Nucleus accumbens (tissue), 56 donors: ENCODE measurements around the gene CABLES1.
"Not testable (repeated sequence)": the region's sequence is repeated elsewhere in the genome, so short reads cannot be mapped to it uniquely, and the experiment has no call there.

Experiments used
- DNase-seq, 56 donors: peaks; one replicate each; lab custom pipeline; 2025; lab: John Stamatoyannopoulos, UW

CABLES1 gene

GRCh38 chr18:23109163-23109562 is 26.1 kb upstream of the CABLES1 start:
- DNase-seq = not testable (repeated sequence)

DNA sequence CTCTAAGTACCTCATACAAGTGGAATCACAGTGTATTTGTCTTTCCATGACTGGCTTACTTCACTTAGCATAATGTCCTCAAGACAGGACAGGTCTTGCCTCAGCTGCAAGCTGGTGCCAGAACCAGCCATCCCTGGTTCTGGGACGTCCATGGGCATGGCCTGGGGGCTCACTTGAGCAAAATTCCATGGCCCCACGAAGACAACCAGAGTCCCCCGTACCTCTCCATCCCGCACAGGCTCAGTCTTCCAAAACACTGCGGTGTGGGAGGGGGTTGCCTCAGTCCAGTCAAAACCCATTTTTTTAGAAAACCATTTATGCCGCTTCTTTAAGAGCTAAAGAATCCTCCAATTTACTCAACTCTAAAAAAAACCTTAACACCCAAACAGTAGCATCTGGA is 21.7 kb upstream of the CABLES1 start:
- no peak for DNase-seq

- DNase-seq = peak in 14 of 56 donors; percentile 8 to 61 (median 30)
Observed at GRCh38 chr18:23114171-23114881, 21.0 kb upstream of the CABLES1 start.

- no peak for DNase-seq
Observed at GRCh38 chr18:23114911-23115310, 20.4 kb upstream of the CABLES1 start.

DNA sequence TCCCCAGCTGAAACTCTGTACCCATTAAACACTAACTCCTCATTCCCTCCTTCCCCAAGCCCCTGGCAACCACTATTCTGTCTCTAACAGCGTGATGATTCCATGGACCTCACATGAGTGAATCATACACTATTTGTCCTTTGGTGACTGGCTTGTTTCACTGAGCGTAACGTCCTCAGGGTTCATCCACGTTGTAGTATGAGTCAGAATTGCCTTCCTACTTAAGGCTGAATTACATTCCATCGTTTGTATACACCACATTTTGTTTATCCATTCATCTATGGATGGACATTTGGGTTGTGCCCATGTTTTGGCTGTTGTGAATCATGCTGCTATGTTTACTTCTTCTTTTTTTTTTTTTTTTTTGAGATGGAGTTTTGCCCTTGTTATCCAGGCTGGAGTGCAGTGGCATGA is 19.6 kb upstream of the CABLES1 start:
- no peak for DNase-seq

GRCh38 chr18:23121133-23121532 is 14.2 kb upstream of the CABLES1 start:
- DNase-seq = no peak

DNA sequence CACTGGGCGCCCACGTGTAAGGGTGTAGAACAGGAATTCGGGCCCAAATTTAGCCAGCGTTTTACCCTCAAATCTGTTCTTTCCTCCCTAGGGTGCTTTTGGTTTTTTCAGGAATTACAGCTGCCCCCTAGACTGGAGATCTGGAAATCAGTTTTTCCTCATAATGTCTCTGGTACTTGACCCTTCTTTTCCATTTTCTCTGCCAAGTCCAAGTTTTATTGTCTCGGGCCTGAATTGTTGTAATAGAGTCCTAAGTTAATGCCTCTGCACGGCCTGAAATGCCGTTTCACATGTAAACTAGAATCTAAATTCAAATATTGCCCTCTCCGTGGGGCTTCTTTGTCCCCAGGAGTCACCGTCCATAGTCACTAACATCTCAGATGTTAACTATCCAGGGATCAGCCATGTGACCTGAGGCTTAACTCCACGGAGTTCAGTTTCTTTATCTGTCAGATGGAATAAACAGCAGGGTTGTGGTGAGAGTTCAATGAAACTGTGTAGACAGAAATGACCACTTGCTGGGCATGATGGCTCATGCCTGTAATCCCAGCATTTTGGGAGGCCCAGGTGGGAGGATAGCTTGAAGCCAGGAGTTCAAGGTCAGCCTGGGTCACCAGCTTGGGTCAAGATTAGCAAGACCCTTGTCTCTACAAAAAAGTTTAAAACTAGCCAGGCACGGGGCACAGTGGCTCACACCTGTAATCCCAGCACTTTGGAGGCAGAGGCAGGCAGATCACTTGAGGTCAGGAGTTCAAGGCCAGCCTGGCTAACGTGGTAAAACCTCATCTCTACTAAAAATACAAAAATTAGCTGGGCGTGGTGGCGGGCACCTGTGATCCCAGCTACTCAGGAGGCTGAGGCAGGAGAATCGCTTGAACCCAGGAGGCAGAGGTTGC is 12.7 kb upstream of the CABLES1 start:
- DNase-seq = no peak

DNA sequence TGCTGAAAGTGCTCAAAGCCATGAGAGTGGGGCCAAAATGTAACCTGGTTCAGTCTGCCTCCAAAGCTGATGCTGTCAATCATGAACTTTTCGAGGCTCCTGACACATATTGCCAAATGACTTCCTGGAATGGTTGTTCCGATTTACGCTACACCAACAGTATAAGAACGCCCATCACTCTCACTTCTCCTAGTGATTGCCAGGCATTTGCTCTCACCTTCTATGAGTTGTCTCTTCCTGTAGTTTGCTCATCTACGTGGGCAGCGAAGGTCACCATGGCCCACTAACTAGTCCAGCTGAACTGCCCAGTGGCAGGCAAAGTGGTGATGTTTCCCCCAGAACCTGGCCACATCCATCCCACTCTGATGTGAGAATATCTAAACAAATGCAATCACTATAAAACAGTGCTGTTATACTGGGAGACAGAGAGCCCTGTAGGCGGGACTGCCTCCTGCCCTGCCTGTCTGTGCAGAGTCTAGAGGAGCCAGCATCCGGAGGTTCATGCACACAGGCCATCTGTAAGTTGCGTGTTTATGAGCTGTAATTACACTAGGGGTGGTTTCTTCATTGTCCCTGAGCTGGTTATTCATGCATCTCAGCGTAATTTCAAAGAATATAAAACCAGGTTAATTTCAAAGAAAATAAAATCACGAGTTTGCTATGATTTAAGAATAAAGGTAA is 8.8 kb upstream of the CABLES1 start:
- no peak for DNase-seq

DNA sequence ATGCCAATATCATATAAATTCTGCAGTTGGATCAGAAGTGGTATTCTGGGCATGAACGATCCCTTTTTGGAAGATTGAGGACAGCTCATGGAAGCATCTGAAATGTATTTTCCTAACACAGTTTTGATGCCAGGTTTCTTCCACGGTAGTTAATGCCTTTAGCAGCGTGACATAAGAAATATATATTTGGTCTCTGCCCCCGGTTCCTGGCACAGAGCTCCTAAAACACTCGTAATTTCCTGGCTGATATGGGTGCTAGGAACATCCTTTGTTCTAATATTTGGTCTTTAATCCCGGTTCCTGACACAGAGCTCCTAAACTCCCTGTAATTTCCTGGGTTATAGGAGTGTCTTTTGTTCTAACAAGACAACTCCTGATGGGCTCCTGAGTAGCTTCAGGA is 8.2 kb upstream of the CABLES1 start:
- no peak for DNase-seq

GRCh38 chr18:23129355-23130002 is 5.8 kb upstream of the CABLES1 start:
- no peak for DNase-seq

DNA sequence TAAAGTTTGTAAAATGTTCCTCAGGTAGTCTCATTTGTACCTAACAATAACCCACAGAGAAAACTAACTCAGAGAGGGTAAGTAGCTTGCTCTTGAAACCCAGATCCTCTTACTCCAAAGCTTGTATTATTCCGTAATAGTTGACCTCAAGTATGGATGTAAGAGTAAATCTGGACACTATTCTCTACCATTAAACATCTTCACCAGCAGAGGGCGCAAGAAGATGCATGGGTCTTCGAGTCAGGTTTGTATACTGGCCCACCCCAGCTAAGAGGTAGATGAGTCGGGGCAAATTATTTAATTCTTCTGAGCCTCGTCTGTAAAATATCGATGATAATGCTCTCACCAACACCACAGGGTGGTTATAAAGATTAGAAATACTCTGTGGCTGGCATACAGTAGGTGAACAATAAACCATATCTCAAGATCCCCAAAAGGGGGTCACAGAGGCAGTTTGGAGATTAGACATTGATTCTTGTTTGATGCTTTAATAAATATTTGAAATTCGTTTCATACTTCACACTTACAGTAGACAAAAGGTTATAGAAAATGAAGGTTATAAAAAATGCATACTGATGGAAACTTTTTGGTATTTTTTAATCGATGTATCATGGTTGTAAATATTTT is 3.5 kb upstream of the CABLES1 start:
- DNase-seq = peak in 20 of 56 donors; percentile 6 to 76 (median 31)

DNA sequence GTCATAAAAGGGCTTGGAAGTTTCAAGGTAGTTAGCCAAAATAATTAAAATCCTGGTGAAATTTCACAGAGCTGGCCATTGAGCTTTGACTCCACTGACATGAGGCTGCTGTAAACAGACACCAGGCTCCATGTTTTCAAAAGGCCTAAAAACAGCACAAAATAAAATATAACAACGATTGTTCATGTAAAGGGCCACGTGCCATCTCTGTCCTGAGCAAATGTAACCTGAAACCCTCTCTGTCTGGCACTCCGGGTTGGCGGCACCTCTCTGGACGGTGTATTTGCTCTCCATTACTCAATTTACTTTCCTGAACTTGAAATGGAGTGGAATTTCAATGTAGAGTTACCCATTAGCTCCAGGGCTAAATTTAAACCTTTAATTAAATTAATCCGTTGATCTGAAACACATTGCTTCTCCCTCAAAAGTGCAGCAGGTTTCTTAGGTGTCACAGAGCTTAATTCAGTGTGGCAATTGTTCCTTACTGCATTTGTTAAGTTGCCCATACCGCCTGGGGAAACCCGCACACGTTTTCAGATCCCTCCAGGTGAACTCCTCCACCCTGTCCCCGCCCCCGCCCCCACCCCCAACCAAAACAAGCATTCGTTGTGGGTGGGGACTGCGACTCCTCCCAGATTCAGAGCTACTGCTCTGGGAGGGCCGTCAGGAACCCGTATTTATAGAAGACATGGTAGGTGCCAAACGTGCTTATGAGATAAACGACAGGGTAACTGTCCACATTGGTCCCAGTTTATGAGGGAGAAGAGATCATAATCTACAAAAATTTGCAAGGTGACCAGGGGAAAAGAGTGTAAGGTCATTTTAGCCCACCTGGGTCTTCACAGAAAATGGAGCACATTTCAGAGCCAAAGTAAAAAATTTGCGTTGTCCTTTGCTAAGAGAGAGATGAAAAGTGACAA is 1.2 kb upstream of the CABLES1 start:
- peak in 14 of 56 donors; percentile 10 to 52 (median 27) for DNase-seq

DNA sequence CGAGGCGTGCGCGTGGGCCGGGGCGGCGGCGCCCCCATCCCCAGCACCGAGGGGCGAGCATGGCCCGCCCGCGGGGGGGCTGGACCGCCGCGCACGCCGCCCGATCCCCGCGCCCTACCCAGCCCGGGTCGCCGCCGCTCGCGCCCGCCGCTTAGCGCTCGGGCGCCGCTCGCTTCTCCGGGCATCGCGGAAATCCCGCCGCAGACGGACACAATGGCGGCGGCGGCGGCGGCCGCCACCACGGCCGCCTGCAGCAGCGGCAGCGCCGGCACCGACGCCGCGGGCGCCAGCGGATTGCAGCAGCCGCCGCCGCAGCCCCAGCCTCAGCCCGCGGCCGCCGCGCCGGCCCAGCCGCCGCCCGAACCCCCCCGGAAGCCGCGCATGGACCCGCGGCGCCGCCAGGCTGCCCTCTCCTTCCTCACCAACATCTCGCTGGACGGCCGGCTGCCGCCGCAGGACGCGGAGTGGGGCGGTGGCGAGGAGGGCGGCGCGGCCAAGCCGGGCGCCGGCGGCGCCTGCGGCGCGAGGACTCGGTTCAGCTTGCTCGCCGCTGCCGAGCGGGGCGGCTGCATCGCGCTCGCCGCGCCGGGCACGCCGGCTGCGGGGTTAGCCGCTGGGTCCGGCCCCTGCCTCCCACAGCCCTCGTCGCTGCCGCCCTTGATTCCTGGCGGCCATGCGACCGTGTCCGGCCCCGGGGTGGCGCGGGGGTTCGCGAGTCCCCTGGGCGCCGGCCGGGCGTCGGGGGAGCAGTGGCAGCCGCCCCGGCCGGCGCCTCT is 453 bp downstream of the CABLES1 start:
- DNase-seq = peak in 2 of 56 donors; percentile 31 to 33

- DNase-seq = peak in 8 of 56 donors; percentile 21 to 50 (median 30)
Observed at GRCh38 chr18:23136326-23137096, 1.2 kb downstream of the CABLES1 start.

DNA sequence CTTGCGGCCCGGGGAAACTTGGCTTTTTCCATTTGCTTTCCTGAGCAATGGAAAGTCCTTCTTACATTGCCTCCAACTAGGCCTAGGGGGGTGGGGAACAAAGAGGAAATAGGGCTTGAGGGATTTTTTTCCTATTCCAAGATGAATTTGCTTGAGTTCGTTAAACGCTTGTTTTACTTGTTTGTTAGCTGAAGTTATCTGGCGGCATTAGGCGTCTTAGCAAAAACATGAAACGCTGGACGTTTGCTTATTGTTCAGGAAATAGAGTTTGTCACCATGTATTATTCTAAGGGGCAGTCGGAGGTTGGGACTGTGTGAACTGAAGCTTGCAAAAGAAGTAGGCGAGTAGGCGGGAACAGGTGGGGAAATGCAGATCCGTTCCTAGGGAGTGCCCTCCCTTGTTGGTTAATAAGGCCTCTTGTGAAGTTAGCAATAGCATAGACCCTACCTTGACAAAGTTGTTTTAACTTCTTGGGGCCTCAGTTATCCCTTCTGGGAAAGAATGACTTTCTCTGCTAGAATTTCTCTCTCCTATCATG is 1.9 kb downstream of the CABLES1 start:
- no peak for DNase-seq

DNA sequence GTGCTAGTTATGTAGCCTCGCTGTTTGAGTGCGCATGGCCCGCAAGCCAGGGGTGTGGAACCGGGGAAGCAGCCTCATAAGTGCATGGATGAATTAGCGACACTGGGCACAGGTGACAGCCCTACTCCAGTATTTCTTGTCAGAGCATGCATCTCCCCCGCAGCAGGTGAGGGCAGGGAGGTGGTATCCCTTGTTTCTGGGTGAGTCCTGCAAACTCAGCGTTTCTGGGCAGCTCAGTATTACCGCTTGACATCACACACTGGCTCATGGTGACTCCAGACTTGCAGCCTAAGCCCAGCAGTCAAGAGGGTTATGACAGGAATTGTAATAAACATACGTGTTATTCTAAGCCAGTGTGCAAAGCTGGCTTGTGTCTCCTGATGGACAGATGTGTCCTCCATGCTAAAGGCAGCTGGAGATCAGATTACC is 2.5 kb downstream of the CABLES1 start:
- peak in 2 of 56 donors; percentile 15 to 22 for DNase-seq

- no peak for DNase-seq
Observed at GRCh38 chr18:23138471-23138870, 3.2 kb downstream of the CABLES1 start.
